ENCODE measurements around the gene AQP4.

DNA sequence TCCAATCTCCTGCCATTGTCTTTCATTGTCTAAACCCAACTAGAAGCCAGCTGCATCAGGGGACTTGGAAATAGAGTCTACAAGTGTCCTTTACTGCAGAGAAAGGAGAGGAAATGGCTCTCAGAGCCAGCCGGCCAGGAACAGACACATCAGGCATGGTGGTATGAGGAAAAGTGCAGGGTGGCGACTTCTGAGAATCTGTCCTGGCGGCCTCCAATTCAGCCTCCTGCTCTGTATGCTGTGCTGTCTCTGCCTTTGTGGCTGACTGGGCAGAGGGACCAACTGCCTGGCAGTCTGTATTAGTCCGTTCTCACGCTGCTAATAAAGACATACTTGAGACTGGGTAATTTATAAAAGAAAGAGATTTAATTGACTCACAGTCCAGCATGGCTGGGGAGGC, 36.8 kb upstream of the AQP4 start:
- TF ChIP-seq, protein P1, sequence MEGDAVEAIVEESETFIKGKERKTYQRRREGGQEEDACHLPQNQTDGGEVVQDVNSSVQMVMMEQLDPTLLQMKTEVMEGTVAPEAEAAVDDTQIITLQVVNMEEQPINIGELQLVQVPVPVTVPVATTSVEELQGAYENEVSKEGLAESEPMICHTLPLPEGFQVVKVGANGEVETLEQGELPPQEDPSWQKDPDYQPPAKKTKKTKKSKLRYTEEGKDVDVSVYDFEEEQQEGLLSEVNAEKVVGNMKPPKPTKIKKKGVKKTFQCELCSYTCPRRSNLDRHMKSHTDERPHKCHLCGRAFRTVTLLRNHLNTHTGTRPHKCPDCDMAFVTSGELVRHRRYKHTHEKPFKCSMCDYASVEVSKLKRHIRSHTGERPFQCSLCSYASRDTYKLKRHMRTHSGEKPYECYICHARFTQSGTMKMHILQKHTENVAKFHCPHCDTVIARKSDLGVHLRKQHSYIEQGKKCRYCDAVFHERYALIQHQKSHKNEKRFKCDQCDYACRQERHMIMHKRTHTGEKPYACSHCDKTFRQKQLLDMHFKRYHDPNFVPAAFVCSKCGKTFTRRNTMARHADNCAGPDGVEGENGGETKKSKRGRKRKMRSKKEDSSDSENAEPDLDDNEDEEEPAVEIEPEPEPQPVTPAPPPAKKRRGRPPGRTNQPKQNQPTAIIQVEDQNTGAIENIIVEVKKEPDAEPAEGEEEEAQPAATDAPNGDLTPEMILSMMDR (IDR thresholded peaks at IDR 0.05), result no peak
- TF ChIP-seq POLR2A (IDR thresholded peaks at IDR 0.05), result no peak
